HEK293 (cell line): ENCODE results near the gene NUCKS1.

Experiments
- CTCF ChIA-PET: fragments of 350-600 bp; formaldehyde crosslinking; extraction: SDS; loops from one replicate; lab custom pipeline; 2021; ENCODE audit warnings: antibody characterized with exemption; lab: Yijun Ruan, JAX
- POLR2A ChIA-PET: fragments of 300-600 bp; formaldehyde crosslinking; extraction: SDS; loops from one replicate; lab custom pipeline; 2020; ENCODE audit warnings: antibody characterized with exemption, inconsistent platforms; lab: Yijun Ruan, JAX
- H3K27ac ChIP-seq: fragments of 200-500 bp; sonication (Bioruptor generic); 2 replicates; pipeline ENCODE4 v1.5.1; 2014; ENCODE audit warnings: low read depth, low read length, control low read depth, inconsistent platforms; ENCODE audit errors: extremely low read depth
- H3K36me3 ChIP-seq, 2 experiments: fragments of 200-500 bp in 1 of 2; sonication (Bioruptor generic) in 1 of 2; 1 replicate in 1 of 2; 2 replicates in 1 of 2; pipeline ENCODE4 v1.5.1; 2014 to 2017; ENCODE audit warnings: inconsistent platforms in 2 of 2, low read length in 2 of 2; ENCODE audit not compliant: control insufficient read depth in 2 of 2, insufficient read depth in 1 of 2
- H3K4me1 ChIP-seq: fragments of 200-500 bp; sonication (Bioruptor generic); 2 replicates; pipeline ENCODE4 v1.5.1; 2014; ENCODE audit warnings: mild to moderate bottlenecking, low read length, inconsistent platforms; ENCODE audit not compliant: control insufficient read depth, insufficient read depth
- H3K4me3 ChIP-seq: 2 replicates; pipeline ENCODE4 v1.5.1; 2011; ENCODE audit warnings: low read depth, mild to moderate bottlenecking, control low read depth, low read length, moderate library complexity
- H3K9me3 ChIP-seq: fragments of 200-500 bp; sonication (Bioruptor generic); 2 replicates; pipeline ENCODE4 v1.5.1; 2014; ENCODE audit warnings: low read depth, low read length, inconsistent platforms; ENCODE audit not compliant: control insufficient read depth, insufficient read depth
- GLI2 ChIP-seq: fragments of 450-650 bp; formaldehyde crosslinking; IDR thresholded peaks from 2 replicates; pipeline ENCODE4; 2017; ENCODE audit warnings: missing biosample characterization, missing genetic modification characterization, low read depth, borderline replicate concordance
- HOXC10 ChIP-seq: sonication (generic); formaldehyde crosslinking; IDR thresholded peaks from 2 replicates; pipeline ENCODE4 v1.8.1; 2023; ENCODE audit warnings: mild to moderate bottlenecking, missing genetic modification reagents
- MZF1 ChIP-seq: fragments of 450-650 bp; formaldehyde crosslinking; IDR thresholded peaks from 2 replicates; pipeline ENCODE4 v1.5.1; 2017; ENCODE audit warnings: missing biosample characterization, missing genetic modification characterization, borderline replicate concordance
- PRDM1 ChIP-seq: fragments of 450-650 bp; formaldehyde crosslinking; IDR thresholded peaks from 2 replicates; pipeline ENCODE4; 2016; ENCODE audit warnings: missing biosample characterization, missing genetic modification characterization
- RBAK ChIP-seq: fragments of 450-650 bp; formaldehyde crosslinking; IDR thresholded peaks from 2 replicates; pipeline ENCODE4 v1.5.1; 2016; ENCODE audit warnings: missing biosample characterization, missing genetic modification characterization
- REPIN1 ChIP-seq: fragments of 450-650 bp; formaldehyde crosslinking; IDR thresholded peaks from 2 replicates; pipeline ENCODE4 v1.5.1; 2017; ENCODE audit warnings: missing biosample characterization, missing genetic modification characterization, low read depth
- REST ChIP-seq: fragments of 450-650 bp; formaldehyde crosslinking; IDR thresholded peaks from 2 replicates; pipeline ENCODE4 v1.5.1; 2016; ENCODE audit warnings: missing biosample characterization, missing genetic modification characterization
- SP2 ChIP-seq: fragments of 450-650 bp; formaldehyde crosslinking; IDR thresholded peaks from 2 replicates; pipeline ENCODE4 v1.5.1; 2016; ENCODE audit warnings: missing biosample characterization, missing genetic modification characterization
- TSHZ1 ChIP-seq: fragments of 450-650 bp; formaldehyde crosslinking; IDR thresholded peaks from 2 replicates; pipeline ENCODE4 v1.5.1; 2016; ENCODE audit warnings: missing biosample characterization, missing genetic modification characterization, borderline replicate concordance
- ZBTB11 ChIP-seq: fragments of 450-650 bp; formaldehyde crosslinking; conservative IDR thresholded peaks from 2 replicates; pipeline ENCODE4 v1.5.1; 2016; ENCODE audit warnings: low read depth, missing biosample characterization, missing genetic modification characterization
- ZBTB44 ChIP-seq: fragments of 450-650 bp; IDR thresholded peaks from 2 replicates; pipeline ENCODE4 v1.5.1; 2018; ENCODE audit warnings: missing biosample characterization, mild to moderate bottlenecking, missing genetic modification characterization
- ZNF140 ChIP-seq: fragments of 450-650 bp; formaldehyde crosslinking; IDR thresholded peaks from 2 replicates; pipeline ENCODE4 v1.5.1; 2016; ENCODE audit warnings: missing biosample characterization, missing genetic modification characterization
- ZNF426 ChIP-seq: fragments of 450-650 bp; formaldehyde crosslinking; IDR thresholded peaks from 2 replicates; pipeline ENCODE4 v1.5.1; 2017; ENCODE audit warnings: missing biosample characterization, missing genetic modification characterization, mild to moderate bottlenecking, inconsistent platforms, moderate library complexity
- ZNF521 ChIP-seq: fragments of 450-650 bp; formaldehyde crosslinking; IDR thresholded peaks from 2 replicates; pipeline ENCODE4 v1.5.1; 2017; ENCODE audit warnings: missing biosample characterization, mild to moderate bottlenecking, missing genetic modification characterization
- ZNF791 ChIP-seq: fragments of 450-650 bp; formaldehyde crosslinking; IDR thresholded peaks from 2 replicates; pipeline ENCODE4 v1.5.1; 2016; ENCODE audit warnings: missing biosample characterization, missing genetic modification characterization

NUCKS1 gene

GRCh38 chr1:205676597-205676996 lies 73.4 kb downstream of the NUCKS1 start:
- ChIA-PET CTCF (interaction anchor here (0.9 to 6.3 kb wide), 3 partner anchors 18 to 85 kb away, joined by 3 to 65 read pairs (median 15); no protein-coding TSS in a partner anchor), POLR2A (interaction anchor here (0.5 kb wide), 1 partner anchor 26 kb away, joined by 6 read pairs; no protein-coding TSS in a partner anchor)
- no peak overlapping the region for H3K4me3 ChIP-seq
- no peaks in the 10 kb centered on the region for H3K4me1 ChIP-seq
- H3K27ac ChIP-seq = no peak overlapping the region
- H3K9me3 ChIP-seq = no peaks in the 10 kb centered on the region
- no peak for TF ChIP-seq ZBTB11 (tag by site-specific recombination)
- TF ChIP-seq GLI2 (tag by site-specific recombination) = no peak
- no peak for TF ChIP-seq ZNF521 (tag by site-specific recombination)
- no peak for TF ChIP-seq REST (tag by site-specific recombination)
- TF ChIP-seq ZNF791 (tag by site-specific recombination) = no peak
- TF ChIP-seq SP2 (tag by site-specific recombination) = no peak
- TF ChIP-seq RBAK (tag by site-specific recombination) = no peak
- no peak for TF ChIP-seq HOXC10 (CRISPR knock-in tag)
- no peak for TF ChIP-seq REPIN1 (tag by site-specific recombination)
- TF ChIP-seq PRDM1 = no peak
- no peak for TF ChIP-seq ZNF426 (tag by site-specific recombination)
- H3K36me3 ChIP-seq = no peaks in the 10 kb centered on the region

- CTCF ChIA-PET = interaction anchor here (2.5 to 6.3 kb wide), 2 partner anchors 17 to 34 kb away, joined by 15 to 65 read pairs; no protein-coding TSS in a partner anchor
- H3K4me1 ChIP-seq = no peaks in the 10 kb centered on the region
- no peaks in the 10 kb centered on the region for H3K9me3 ChIP-seq
- H3K4me3 ChIP-seq = no peak overlapping the region
- TF ChIP-seq MZF1 (tag by site-specific recombination) = peak; percentile 45; the same call in 1 of the 2 replicates
- no peak for TF ChIP-seq ZNF140 (tag by site-specific recombination)
- no peak for TF ChIP-seq ZBTB44 (tag by site-specific recombination)
- no peak for TF ChIP-seq TSHZ1
- TF ChIP-seq, all 188 proteins: peak for 1
- Histone ChIP-seq H3K36me3 (no peaks in the 10 kb centered on the region), H3K27ac (no peak overlapping the region)
- POLR2A ChIA-PET = no interaction called here
Measured at GRCh38 chr1:205676002-205676401, 74.0 kb downstream of the NUCKS1 start.
